Peyer's patch (tissue), 4 donors: ENCODE measurements around the gene CLSTN1. TPM values are rescaled to one million over a fixed set of nuclear protein-coding genes. Genes with fewer than 3 reads are reported as not detected.

Experiments
- DNase-seq, 3 donors: peaks; one replicate each; pipeline ENCODE4 v3.0.0-alpha.2; 2017 to 2019
- H3K27ac ChIP-seq, 4 donors: fragments of 200-600 bp; sonication (generic); one replicate each; pipeline ENCODE4 v1.5.1; 2016 to 2019
- H3K27me3 ChIP-seq, 2 donors: fragments of 200-600 bp; sonication (generic); one replicate each; pipeline ENCODE4 v1.5.1; 2019
- H3K36me3 ChIP-seq, 3 donors: fragments of 200-600 bp; sonication (generic); one replicate each; pipeline ENCODE4 v1.5.1; 2016 to 2019
- H3K4me1 ChIP-seq, 4 donors: fragments of 200-600 bp; sonication (generic); one replicate each; pipeline ENCODE4 v1.5.1; 2016 to 2019
- H3K4me3 ChIP-seq, 4 donors: fragments of 200-600 bp; sonication (generic); 1 replicate in 3 of 4; 2 replicates in 1 of 4; pipeline ENCODE4 v1.5.1; 2016 to 2019; ENCODE audit warnings: mild to moderate bottlenecking in 1 of 4
- H3K9me3 ChIP-seq, 4 donors: fragments of 200-600 bp; sonication (generic); one replicate each; pipeline ENCODE4 v1.5.1; 2016 to 2019; ENCODE audit warnings: mild to moderate bottlenecking in 1 of 4
- POLR2A ChIP-seq, 2 donors: fragments of 450-650 bp; IDR thresholded peaks; one replicate each; pipeline ENCODE4 v1.5.1; 2017; ENCODE audit warnings: antibody characterized with exemption in 2 of 2, mild to moderate bottlenecking in 2 of 2, moderate library complexity in 2 of 2
- total RNA-seq, 4 donors: library from RNA; depleted of rRNA; stranded (reverse); fragments of >200 nt; gene quantifications; one replicate each; pipeline ENCODE4 v1.1.0, GENCODE V29; 2016
- TF ChIP-seq, protein P1 (sequence below), 6 experiments: fragments of 450-650 bp in 4 of 6; fragments of 200-600 bp in 2 of 6; sonication (generic) in 1 of 6; IDR thresholded peaks; one replicate each; pipeline ENCODE4 v1.5.1; 2017 to 2019; ENCODE audit warnings: antibody characterized with exemption in 6 of 6, mild to moderate bottlenecking in 3 of 6, moderate library complexity in 1 of 6

Gene CLSTN1
- total RNA-seq, 4 donors from 2014 or later: 47.9 to 107 (median 103) TPM

DNA sequence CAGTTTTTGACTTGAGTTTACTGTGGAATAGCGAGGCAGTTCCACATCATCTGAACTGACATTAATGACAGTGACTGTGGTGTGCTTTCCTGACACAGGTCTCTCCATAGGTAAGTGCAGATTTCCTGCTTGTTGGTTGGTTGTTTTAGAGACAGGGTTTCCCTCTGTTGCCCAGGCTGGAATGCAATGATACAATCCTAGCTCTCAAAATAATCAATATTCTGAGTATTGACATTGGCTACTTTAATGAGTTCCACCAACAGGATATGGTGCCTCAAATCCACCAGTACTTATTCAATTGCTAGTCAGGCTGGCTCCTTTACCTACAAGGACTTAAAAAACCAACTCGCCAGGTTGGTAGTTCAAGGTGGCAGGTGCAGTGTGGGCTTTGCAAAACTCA, 63.8 kb downstream of the CLSTN1 start:
- DNase-seq: no peak

DNA sequence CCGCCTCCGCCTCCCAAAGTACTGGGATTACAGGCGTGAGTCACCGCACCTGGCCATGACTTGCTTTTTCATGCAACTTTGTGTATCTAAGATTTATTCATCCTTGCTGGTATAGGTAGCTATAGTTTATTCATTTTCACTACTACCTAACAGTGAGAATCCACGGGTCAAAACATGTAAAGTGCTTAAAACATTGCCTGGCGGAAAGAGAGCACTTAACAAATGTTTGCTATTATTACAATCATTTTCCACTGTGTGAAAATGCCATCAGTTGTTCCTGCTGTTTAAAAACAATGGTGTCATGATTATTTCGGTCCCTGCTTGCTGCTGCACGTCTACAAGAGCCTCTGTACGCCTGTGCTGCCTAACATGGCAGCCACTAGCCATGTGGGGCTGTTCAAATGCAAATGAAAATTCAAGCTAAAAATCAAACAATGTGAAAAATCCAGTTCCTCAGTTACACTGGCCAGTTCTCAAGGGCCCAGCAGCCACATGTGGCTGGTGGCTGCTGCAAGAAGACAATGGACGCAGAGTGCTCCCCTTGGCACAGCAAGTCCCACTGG, 65.1 kb downstream of the CLSTN1 start:
- H3K4me3 ChIP-seq: no peak overlapping the region
- no peak for TF ChIP-seq POLR2A (IDR thresholded peaks at IDR 0.05)
- TF ChIP-seq, protein P1, sequence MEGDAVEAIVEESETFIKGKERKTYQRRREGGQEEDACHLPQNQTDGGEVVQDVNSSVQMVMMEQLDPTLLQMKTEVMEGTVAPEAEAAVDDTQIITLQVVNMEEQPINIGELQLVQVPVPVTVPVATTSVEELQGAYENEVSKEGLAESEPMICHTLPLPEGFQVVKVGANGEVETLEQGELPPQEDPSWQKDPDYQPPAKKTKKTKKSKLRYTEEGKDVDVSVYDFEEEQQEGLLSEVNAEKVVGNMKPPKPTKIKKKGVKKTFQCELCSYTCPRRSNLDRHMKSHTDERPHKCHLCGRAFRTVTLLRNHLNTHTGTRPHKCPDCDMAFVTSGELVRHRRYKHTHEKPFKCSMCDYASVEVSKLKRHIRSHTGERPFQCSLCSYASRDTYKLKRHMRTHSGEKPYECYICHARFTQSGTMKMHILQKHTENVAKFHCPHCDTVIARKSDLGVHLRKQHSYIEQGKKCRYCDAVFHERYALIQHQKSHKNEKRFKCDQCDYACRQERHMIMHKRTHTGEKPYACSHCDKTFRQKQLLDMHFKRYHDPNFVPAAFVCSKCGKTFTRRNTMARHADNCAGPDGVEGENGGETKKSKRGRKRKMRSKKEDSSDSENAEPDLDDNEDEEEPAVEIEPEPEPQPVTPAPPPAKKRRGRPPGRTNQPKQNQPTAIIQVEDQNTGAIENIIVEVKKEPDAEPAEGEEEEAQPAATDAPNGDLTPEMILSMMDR (IDR thresholded peaks at IDR 0.05): no peak
- no peaks in the 10 kb centered on the region for H3K4me1 ChIP-seq
- DNase-seq: peak in 1 of 3 donors; percentile 36
- no peaks in the 10 kb centered on the region for H3K27me3 ChIP-seq
- peaks cover 0 to 23% (median 0%) of the 10 kb centered on the region in 3 donors for H3K36me3 ChIP-seq
- no peaks in the 10 kb centered on the region for H3K9me3 ChIP-seq
- no peak overlapping the region for H3K27ac ChIP-seq

More for the DNA sequence above, 63.8 kb downstream of the CLSTN1 start:
- Histone ChIP-seq H3K36me3 (peaks cover 0 to 11% (median 0%) of the 10 kb centered on the region in 3 donors), H3K4me1 (no peaks in the 10 kb centered on the region), H3K27me3 (no peaks in the 10 kb centered on the region), H3K27ac (no peak overlapping the region), H3K4me3 (no peak overlapping the region), H3K9me3 (no peaks in the 10 kb centered on the region)
- TF ChIP-seq POLR2A (IDR thresholded peaks at IDR 0.05): no peak
- TF ChIP-seq, protein P1 (IDR thresholded peaks at IDR 0.05): no peak

DNA sequence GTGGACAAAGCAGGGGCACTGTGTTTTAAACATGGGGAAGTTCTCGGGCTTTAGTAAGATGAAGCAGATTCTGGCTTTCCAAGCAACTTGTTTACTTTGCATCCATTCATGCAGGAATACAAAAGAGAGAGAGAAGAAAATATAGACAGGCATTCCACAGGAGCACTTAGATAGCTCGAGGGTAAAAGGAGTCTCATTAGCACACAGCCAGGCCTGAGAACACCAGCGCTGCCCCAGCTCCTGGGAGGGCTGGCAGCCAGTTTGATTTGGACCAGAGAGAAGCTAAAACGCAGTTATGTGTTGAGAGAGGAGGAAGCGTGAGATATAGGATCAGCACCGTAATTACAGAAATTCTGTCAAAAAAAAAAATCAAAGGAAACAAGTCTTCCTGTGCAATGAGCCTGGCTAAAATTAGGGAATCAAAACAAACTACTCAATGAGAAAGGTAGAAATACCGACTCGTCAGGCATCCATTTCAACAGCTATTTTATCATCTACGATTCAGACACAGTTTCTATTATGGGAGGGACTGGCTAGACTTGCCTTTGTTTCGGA, 68.2 kb downstream of the CLSTN1 start:
- H3K4me1 ChIP-seq: no peaks in the 10 kb centered on the region
- no peak overlapping the region for H3K27ac ChIP-seq
- no peak overlapping the region for H3K4me3 ChIP-seq
- no peaks in the 10 kb centered on the region for H3K9me3 ChIP-seq
- no peak for DNase-seq
- H3K36me3 ChIP-seq: peaks cover 0 to 44% (median 0%) of the 10 kb centered on the region in 3 donors
- no peaks in the 10 kb centered on the region for H3K27me3 ChIP-seq
- no peak for TF ChIP-seq POLR2A (IDR thresholded peaks at IDR 0.05)
- TF ChIP-seq, protein P1 (IDR thresholded peaks at IDR 0.05): no peak

DNA sequence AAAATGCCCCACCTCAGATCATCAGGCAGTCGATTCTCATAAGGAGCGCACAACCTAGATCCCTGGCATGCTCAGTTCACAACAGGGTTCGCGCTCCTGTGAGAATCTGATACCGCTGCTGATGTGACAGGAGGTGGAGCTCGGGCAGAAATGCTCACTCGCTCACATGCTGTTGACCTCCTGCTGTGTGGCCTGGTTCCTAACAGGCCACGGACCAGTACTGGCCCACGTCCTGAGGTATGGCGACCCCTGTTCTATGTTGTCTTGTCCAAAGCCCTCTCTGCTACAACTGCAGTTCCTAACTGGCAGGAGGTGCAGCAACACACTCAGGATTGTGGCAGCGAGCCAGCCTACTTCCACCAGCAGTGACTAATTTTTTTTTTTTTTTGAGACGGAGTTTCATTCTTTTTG, 70.6 kb downstream of the CLSTN1 start:
- Histone ChIP-seq H3K36me3 (peaks cover 0 to 68% (median 0%) of the 10 kb centered on the region in 3 donors), H3K4me1 (no peaks in the 10 kb centered on the region), H3K4me3 (no peak overlapping the region), H3K27ac (no peak overlapping the region), H3K9me3 (no peaks in the 10 kb centered on the region), H3K27me3 (no peaks in the 10 kb centered on the region)
- TF ChIP-seq, protein P1 (IDR thresholded peaks at IDR 0.05): no peak
- no peak for TF ChIP-seq POLR2A (IDR thresholded peaks at IDR 0.05)
- no peak for DNase-seq

DNA sequence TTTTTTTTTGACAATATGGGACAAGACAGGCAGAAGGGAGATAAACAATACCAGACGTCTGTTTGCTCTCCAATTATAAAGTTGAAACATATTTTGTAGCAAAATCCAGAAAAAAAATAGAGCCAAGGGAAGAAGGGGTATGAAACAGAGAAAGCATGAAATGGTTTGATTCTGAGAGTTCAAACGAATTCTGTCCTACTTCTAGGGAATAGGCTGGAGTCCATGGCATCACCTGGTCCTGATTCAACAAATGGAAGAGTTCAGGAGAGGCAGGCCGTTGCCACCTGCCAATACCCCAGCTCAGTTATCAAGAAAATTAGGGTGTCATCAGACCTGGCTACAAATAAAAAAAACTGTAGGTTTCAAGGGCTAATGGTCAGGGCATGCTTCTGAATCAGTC, 71.8 kb downstream of the CLSTN1 start:
- Histone ChIP-seq H3K36me3 (peaks cover 0 to 74% (median 0%) of the 10 kb centered on the region in 3 donors), H3K27ac (no peak overlapping the region)
- no peak for TF ChIP-seq POLR2A (IDR thresholded peaks at IDR 0.05)
- TF ChIP-seq, protein P1 (IDR thresholded peaks at IDR 0.05): no peak

More for the DNA sequence above, 71.8 kb downstream of the CLSTN1 start:
- no peaks in the 10 kb centered on the region for H3K27me3 ChIP-seq
- H3K4me3 ChIP-seq: no peak overlapping the region
- DNase-seq: no peak
- no peaks in the 10 kb centered on the region for H3K9me3 ChIP-seq
- no peaks in the 10 kb centered on the region for H3K4me1 ChIP-seq
